H9 (cell line): Measurements from ENCODE around the gene PDCD6IP. TPM values are rescaled to one million over a fixed set of nuclear protein-coding genes. Genes with fewer than 3 reads are reported as not detected.

ENCODE experiments used
- DNase-seq: peaks from one replicate; pipeline ENCODE4 v3.0.0-alpha.2; 2017
- H2AFZ ChIP-seq: one replicate; pipeline ENCODE4 v1.6.1; 2013; ENCODE audit warnings: mild to moderate bottlenecking, low read length, control low read depth, moderate library complexity
- H2AK5ac ChIP-seq: 2 replicates; pipeline ENCODE4 v1.6.1; 2013; ENCODE audit warnings: low read length, control low read depth, mixed read lengths; ENCODE audit not compliant: insufficient read length
- H2BK120ac ChIP-seq: one replicate; pipeline ENCODE4 v1.6.1; 2013; ENCODE audit warnings: low read depth, mild to moderate bottlenecking, low read length, control low read depth, inconsistent platforms; ENCODE audit not compliant: poor library complexity, severe bottlenecking
- H2BK12ac ChIP-seq: 2 replicates; pipeline ENCODE4 v1.6.1; 2013; ENCODE audit warnings: low read length, control low read depth, mixed read lengths, low read depth; ENCODE audit not compliant: insufficient read length
- H2BK15ac ChIP-seq: 2 replicates; pipeline ENCODE4 v1.6.1; 2013; ENCODE audit warnings: low read depth, low read length, control low read depth
- H2BK20ac ChIP-seq: one replicate; pipeline ENCODE4 v1.6.1; 2013; ENCODE audit warnings: low read depth, mild to moderate bottlenecking, low read length, control low read depth, inconsistent platforms; ENCODE audit not compliant: poor library complexity, severe bottlenecking
- H2BK5ac ChIP-seq: 2 replicates; pipeline ENCODE4 v1.6.1; 2013; ENCODE audit warnings: low read length, control low read depth, mixed read lengths; ENCODE audit not compliant: insufficient read length
- H3K14ac ChIP-seq: 2 replicates; pipeline ENCODE4 v1.6.1; 2013; ENCODE audit warnings: low read length, control low read depth; ENCODE audit not compliant: insufficient read depth
- H3K18ac ChIP-seq: 2 replicates; pipeline ENCODE4 v1.6.1; 2013; ENCODE audit warnings: low read depth, mild to moderate bottlenecking, mixed read lengths, low read length, control low read depth; ENCODE audit not compliant: insufficient read length
- H3K23ac ChIP-seq: 2 replicates; pipeline ENCODE4 v1.6.1; 2013; ENCODE audit warnings: low read length, control low read depth, mixed read lengths, low read depth; ENCODE audit not compliant: insufficient read length
- H3K23me2 ChIP-seq: 2 replicates; pipeline ENCODE4 v1.6.1; 2013; ENCODE audit warnings: low read depth, mild to moderate bottlenecking, mixed read lengths, low read length, control low read depth; ENCODE audit not compliant: insufficient read length, poor library complexity, severe bottlenecking
- H3K27ac ChIP-seq: 2 replicates; pipeline ENCODE4 v1.5.1; 2013; ENCODE audit warnings: low read length, control low read depth, mixed read lengths, low read depth; ENCODE audit not compliant: insufficient read length
- H3K27me3 ChIP-seq: 2 replicates; pipeline ENCODE4 v1.6.1; 2013; ENCODE audit warnings: low read length, control low read depth, inconsistent platforms; ENCODE audit not compliant: insufficient read depth
- H3K4ac ChIP-seq: 2 replicates; pipeline ENCODE4 v1.6.1; 2013; ENCODE audit warnings: low read depth, mild to moderate bottlenecking, control low read depth, inconsistent platforms, low read length, moderate library complexity
- H3K4me1 ChIP-seq: 2 replicates; pipeline ENCODE4 v1.6.1; 2013; ENCODE audit warnings: low read length, control low read depth, inconsistent platforms; ENCODE audit not compliant: insufficient read depth
- H3K4me2 ChIP-seq: 2 replicates; pipeline ENCODE4 v1.6.1; 2013; ENCODE audit warnings: low read length, control low read depth, mixed read lengths; ENCODE audit not compliant: insufficient read length, insufficient read depth
- H3K56ac ChIP-seq: 2 replicates; pipeline ENCODE4 v1.6.1; 2013; ENCODE audit warnings: low read depth, mild to moderate bottlenecking, mixed read lengths, low read length, control low read depth; ENCODE audit not compliant: insufficient read length
- H3K79me1 ChIP-seq: 2 replicates; pipeline ENCODE4 v1.6.1; 2013; ENCODE audit warnings: low read depth, mild to moderate bottlenecking, moderate library complexity, low read length, control low read depth, inconsistent platforms; ENCODE audit not compliant: insufficient read depth, poor library complexity, severe bottlenecking
- H3K79me2 ChIP-seq: 2 replicates; pipeline ENCODE4 v1.6.1; 2013; ENCODE audit warnings: low read length, control low read depth, inconsistent platforms; ENCODE audit not compliant: insufficient read depth
- H3K9ac ChIP-seq: 2 replicates; pipeline ENCODE4 v1.6.1; 2013; ENCODE audit warnings: low read length, control low read depth, mixed read lengths; ENCODE audit not compliant: insufficient read length; ENCODE audit errors: extremely low read depth
- H3K9me3 ChIP-seq: one replicate; pipeline ENCODE4 v1.6.1; 2013; ENCODE audit warnings: low read depth, low read length, inconsistent platforms; ENCODE audit not compliant: control insufficient read depth
- H3T11ph ChIP-seq: one replicate; pipeline ENCODE4 v1.6.1; 2013; ENCODE audit warnings: mild to moderate bottlenecking, low read length, control low read depth, inconsistent platforms
- H4K20me1 ChIP-seq: one replicate; pipeline ENCODE4 v1.6.1; 2013; ENCODE audit not compliant: control insufficient read depth, insufficient read length, insufficient read depth
- H4K5ac ChIP-seq: 2 replicates; pipeline ENCODE4 v1.6.1; 2013; ENCODE audit warnings: low read depth, mild to moderate bottlenecking, mixed read lengths, low read length, control low read depth; ENCODE audit not compliant: insufficient read length
- H4K8ac ChIP-seq: replicated peaks from 2 replicates; pipeline ENCODE4 v1.6.1; 2013; ENCODE audit warnings: low read length, control low read depth, mixed read lengths, low read depth; ENCODE audit not compliant: insufficient read length
- H4K91ac ChIP-seq: 2 replicates; pipeline ENCODE4 v1.6.1; 2013; ENCODE audit warnings: low read depth, mild to moderate bottlenecking, moderate library complexity, mixed read lengths, low read length, control low read depth; ENCODE audit not compliant: insufficient read length
- H3K27ac Mint-ChIP-seq, 3 experiments: 2 replicates in 2 of 3; 3 replicates in 1 of 3; pipeline ENCODE4 v1.8.0; 2020 to 2021; ENCODE audit warnings: mixed read lengths in 3 of 3, mild to moderate bottlenecking in 1 of 3, moderate library complexity in 1 of 3
- H3K27me3 Mint-ChIP-seq: 2 replicates; pipeline ENCODE4 v1.8.0; 2021; ENCODE audit warnings: low read depth, mild to moderate bottlenecking, moderate library complexity, mixed read lengths
- H3K36me3 Mint-ChIP-seq, 3 experiments: 2 replicates in 2 of 3; 3 replicates in 1 of 3; pipeline ENCODE4 v1.8.0; 2020 to 2021; ENCODE audit warnings: low read depth in 3 of 3, mixed read lengths in 3 of 3; ENCODE audit not compliant: insufficient read depth in 1 of 3
- H3K4me1 Mint-ChIP-seq, 2 experiments: 2 replicates each; pipeline ENCODE4 v1.8.0; 2020; ENCODE audit warnings: mixed read lengths in 2 of 2
- H3K4me3 Mint-ChIP-seq, 2 experiments: 2 replicates in 1 of 2; 3 replicates in 1 of 2; pipeline ENCODE4 v1.8.0; 2020 to 2021; ENCODE audit warnings: mild to moderate bottlenecking in 2 of 2, mixed read lengths in 2 of 2, moderate library complexity in 1 of 2
- H3K9me3 Mint-ChIP-seq, 2 experiments: 2 replicates in 1 of 2; 3 replicates in 1 of 2; pipeline ENCODE4 v1.8.0; 2020; ENCODE audit warnings: mild to moderate bottlenecking in 2 of 2, mixed read lengths in 2 of 2, moderate library complexity in 1 of 2
- CTCF ChIP-seq: fragments of 200-600 bp; sonication (generic); conservative IDR thresholded peaks from 3 replicates; pipeline ENCODE4 v1.8.0; 2021; ENCODE audit warnings: antibody characterized with exemption, mild to moderate bottlenecking
- WGBS: extraction: QIAGEN DNeasy Blood & Tissue Kit; methylation state at CpG from one replicate; pipeline ENCODE4 v1.1.7; 2013; ENCODE audit warnings: missing lambda C conversion rate, low lambda C conversion rate, mixed read lengths; ENCODE audit not compliant: insufficient read length; ENCODE audit errors: extremely low coverage; 5-methylcytosine and 5-hydroxymethylcytosine counted together
- total RNA-seq: library from RNA; stranded (reverse); gene quantifications from 2 replicates; pipeline ENCODE4 v1.2.1, GENCODE V29; 2021

PDCD6IP gene
- total RNA-seq, 1 experiment from 2014 or later = 109 TPM

GRCh38 chr3:33799202-33799551 is 747 bp downstream of the PDCD6IP start:
- Histone ChIP-seq H2AFZ (no peak overlapping the region), H3K18ac (no peak overlapping the region), H2BK120ac (no peak overlapping the region), H2BK12ac (no peak overlapping the region), H3K27ac (no peak overlapping the region), H4K5ac (no peak overlapping the region), H3K56ac (no peak overlapping the region), H3K4me2 (peak overlapping the region; percentile 82), H3K9ac (peak overlapping the region; percentile 9), H3K79me1 (no peaks in the 10 kb centered on the region), H4K8ac (no peak overlapping the region), H4K20me1 (no peaks in the 10 kb centered on the region), H4K91ac (no peak overlapping the region), H2BK20ac (no peak overlapping the region), H3T11ph (no peak overlapping the region), H3K23me2 (peaks cover 7% of the 10 kb centered on the region), H3K9me3 (peaks cover 3% of the 10 kb centered on the region), H2AK5ac (no peak overlapping the region), H3K14ac (no peak overlapping the region), H2BK15ac (no peak overlapping the region), H3K4me1 (no peaks in the 10 kb centered on the region), H3K27me3 (no peaks in the 10 kb centered on the region), H3K79me2 (no peaks in the 10 kb centered on the region), H3K23ac (no peak overlapping the region), H2BK5ac (no peak overlapping the region), H3K4ac (no peak overlapping the region)
- Mint-ChIP-seq H3K4me3 (peak overlapping the region; percentile 95 to 96), H3K9me3 (peaks cover 13 to 15% of the 10 kb centered on the region in 2 experiments), H3K4me1 (peaks cover 33 to 35% of the 10 kb centered on the region in 2 experiments), H3K36me3 (peaks cover 20 to 25% (median 24%) of the 10 kb centered on the region in 3 experiments), H3K27ac (peak overlapping the region; percentile 89 to 96 (median 92)), H3K27me3 (no peaks in the 10 kb centered on the region)
- TF ChIP-seq CTCF = no peak
- no peak for DNase-seq
- WGBS = no CpG with 5 or more reads among the region's 3 CpGs
